Esophagus mucosa (tissue), 1 donor: ENCODE data around the gene TMEM150B. TPM values are rescaled to one million over a fixed set of nuclear protein-coding genes. Genes with fewer than 3 reads are reported as not detected.

Source experiments
- ATAC-seq: fragments of 200-7000 bp; cut with Tn5 transposase; one replicate; pipeline ENCODE4 v1.9.1; 2020
- total RNA-seq: library from RNA; stranded (reverse); gene quantifications from one replicate; pipeline ENCODE4 v1.2.4, GENCODE V29; 2023
- donor health status: DM: yes; HTN: yes; CAD: no.

The TMEM150B gene
- total RNA-seq, 1 donor from 2014 or later, result not detected

- peak; percentile 12 for ATAC-seq
These were observed 29.6 kb upstream of the TMEM150B start, which contains the start of gene COX6B2 for GRCh38 chr19:55354698-55355212. TSS of gene COX6B2 (minus strand) at chr19:55354719. CDS start at chr19:55354521, 198 bp downstream.

GRCh38 chr19:55353803-55354697 is 28.9 kb upstream of the TMEM150B start:
- peak; percentile 62 for ATAC-seq

DNA sequence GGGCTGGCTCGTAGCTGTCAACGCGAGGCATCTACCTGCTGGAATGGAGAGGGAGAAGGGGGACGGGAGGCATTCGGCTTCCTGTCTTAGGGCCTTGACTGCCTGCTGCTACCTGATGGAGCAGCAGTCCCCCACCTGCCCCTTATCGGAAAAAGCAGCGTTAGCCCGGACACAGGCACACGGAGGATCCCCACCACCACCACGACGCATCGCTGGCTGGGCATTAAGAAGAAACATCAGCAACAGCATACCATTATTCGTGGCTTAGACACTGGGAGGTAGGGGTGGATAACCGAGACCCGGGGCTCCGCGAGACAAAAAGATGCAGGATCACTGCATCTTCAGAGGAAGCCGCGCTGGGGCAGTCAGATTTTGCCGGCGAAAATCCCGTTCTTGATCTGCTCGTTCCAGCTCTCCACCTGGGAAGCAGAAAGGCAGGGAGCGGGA is 28.2 kb upstream of the TMEM150B start:
- ATAC-seq, result no peak

- no peak for ATAC-seq
These were observed 27.5 kb upstream of the TMEM150B start for GRCh38 chr19:55352549-55353145.

DNA sequence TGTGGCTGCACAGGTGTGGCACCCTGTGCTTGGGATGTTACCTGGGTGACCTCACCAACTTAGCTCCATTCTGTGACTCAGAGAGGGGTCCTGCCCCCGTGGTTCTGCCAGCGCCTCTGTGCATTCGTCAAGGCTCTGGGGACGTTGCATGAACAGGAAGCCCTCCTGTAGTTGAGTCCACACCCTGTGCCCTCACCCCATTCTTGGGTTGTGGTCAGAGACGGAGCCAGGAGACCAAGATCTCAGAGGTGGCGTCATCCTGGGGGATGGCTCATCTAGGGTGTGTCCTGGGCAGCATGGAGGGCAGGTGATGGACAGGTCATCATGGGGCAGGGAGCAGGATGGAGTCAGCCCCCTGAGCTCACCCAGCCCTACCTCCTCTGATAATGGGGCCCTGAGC is 26.9 kb upstream of the TMEM150B start:
- peak; percentile 35 for ATAC-seq

- no peak for ATAC-seq
These were observed 25.6 kb upstream of the TMEM150B start for GRCh38 chr19:55350620-55351315.

DNA sequence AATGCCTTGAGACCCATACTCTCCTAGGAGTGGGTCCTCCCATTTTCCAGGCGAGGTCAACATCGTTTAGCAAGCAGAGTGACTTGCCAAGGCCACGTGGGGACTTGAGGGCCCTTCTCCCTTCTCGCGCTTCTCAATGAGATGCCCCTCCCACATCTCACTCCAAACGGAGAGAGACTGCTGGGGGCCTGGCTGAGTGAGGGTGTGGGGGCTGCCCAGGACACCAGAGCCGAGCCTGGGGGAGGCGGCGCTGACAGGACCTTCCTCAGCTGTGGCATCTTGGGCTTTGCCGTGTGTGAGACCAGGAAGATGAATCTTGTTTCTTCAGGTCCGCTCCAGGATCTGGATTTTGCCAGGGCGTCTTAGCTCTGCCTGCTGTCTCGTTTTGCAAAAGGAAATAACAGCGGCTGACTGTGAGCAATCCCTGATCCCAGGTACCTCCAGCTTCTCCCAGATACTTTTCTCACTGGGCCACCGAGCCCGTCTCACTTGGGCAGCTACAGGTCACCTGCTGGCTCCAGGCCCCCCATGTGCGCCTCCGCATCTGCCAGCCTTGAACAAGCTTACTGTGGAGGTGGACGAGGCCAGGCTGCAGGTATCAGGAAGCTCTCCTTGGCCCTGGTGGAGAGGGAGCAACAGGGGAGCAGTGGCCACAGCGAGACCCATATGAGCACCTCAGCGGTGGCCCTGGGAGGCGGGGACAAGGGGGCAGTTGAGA is 23.3 kb upstream of the TMEM150B start:
- ATAC-seq, result no peak

GRCh38 chr19:55347442-55348009 is 22.4 kb upstream of the TMEM150B start:
- no peak for ATAC-seq

DNA sequence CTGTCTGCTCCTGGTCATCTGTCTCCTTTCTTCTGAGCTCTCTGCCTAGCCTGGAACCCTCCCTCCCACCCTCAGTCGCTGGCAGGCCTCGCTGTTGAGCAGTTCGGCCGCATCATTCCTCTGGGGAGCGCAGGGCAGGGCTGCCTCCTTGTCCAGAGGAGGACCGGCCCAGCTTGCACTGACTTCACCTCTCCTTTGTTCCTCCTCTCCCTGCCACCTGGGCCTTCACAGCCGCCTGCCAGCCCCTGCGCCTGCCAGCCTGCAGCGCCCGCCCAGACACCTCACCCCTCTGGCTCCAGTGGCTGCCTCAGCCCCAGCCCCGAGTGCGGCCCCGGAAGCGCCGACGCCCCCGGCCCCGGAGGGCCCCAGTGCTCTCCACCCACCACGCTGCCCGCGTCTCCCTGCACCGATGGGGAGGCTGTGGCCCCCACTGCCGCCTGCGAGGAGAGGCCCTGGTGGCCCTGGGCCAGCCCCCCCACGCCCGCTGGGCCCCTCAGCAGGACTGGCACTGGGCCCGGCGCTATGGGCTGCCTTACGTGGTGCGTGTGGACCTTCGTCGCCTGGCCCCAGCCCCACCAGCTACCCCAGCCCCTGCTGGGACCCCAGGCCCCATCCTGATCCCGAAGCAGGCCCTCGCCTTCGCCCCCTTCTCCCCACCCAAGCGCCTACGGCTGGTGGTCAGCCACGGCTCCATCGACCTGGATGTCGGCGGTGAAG is 21.7 kb upstream of the TMEM150B start:
- ATAC-seq, result no peak

- ATAC-seq, result peak; percentile 2
These were observed 20.9 kb upstream of the TMEM150B start for GRCh38 chr19:55345818-55346724.

- ATAC-seq, result no peak
These were observed 20.1 kb upstream of the TMEM150B start for GRCh38 chr19:55345101-55345817.

DNA sequence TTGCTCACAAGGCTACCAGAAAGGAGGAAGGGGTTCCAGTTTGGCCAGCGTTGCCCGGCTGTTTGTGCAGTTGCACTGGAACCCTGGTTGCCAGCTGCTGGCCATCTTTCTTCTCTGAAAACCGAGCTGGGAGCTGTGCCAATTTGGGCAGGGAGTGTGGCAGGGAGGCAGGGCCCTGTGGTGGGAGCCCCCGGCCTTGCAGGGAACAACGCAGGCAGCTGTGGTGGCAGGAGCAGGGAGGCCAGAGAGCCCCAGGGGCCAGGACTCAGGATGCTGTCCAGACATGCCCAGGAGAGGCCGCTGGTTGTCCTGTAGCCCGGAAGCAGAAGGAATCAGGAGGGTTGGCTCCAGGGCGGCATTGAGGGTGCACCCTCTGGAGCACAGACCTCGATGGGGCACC is 19.3 kb upstream of the TMEM150B start:
- no peak for ATAC-seq

GRCh38 chr19:55341595-55342531 is 16.7 kb upstream of the TMEM150B start:
- no peak for ATAC-seq

DNA sequence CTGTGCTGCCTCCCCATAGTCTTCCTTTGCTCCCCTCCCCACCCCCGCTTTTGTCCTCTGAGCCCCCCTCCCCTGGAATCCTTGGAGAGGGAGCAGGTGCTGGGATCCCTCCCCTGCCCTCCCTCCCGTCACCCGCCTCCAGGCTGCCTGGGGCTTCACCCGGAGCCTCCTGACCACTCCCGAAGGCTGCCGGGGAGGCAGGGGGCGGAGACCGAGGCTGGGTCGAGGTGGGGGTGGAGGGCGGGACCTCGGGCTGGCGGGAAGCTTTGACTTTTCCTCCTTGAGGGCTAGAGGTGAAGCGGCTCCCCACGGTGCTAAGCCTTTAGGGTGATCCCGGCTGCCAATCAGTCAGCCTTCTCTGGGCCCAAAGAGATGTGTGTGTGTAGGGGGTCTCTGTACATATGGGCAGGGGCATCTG is 16.0 kb upstream of the TMEM150B start:
- no peak for ATAC-seq

DNA sequence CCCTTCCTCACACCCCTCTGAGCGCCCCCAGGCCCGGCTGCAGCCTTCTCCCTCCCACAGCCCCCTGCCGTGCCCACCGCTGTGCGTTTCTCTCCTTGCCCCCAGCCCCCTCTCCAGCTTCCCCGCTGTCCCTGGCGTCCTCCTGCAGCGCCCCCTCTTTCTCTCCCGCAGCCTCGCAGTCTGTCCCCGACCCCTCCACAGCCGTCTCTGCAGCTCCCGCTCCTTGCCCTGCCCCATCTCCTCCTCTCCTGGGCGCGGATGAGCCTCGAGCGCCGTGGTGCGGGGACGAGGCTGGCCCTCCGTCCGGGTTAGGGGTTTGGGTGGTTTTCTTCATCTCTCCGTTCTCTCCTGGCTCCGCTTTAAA is 15.6 kb upstream of the TMEM150B start:
- ATAC-seq, result no peak

- ATAC-seq, result peak; percentile 2
These were observed 15.0 kb upstream of the TMEM150B start for GRCh38 chr19:55339889-55340783.
